ENCODE measurements around the gene LGALSL.

DNA sequence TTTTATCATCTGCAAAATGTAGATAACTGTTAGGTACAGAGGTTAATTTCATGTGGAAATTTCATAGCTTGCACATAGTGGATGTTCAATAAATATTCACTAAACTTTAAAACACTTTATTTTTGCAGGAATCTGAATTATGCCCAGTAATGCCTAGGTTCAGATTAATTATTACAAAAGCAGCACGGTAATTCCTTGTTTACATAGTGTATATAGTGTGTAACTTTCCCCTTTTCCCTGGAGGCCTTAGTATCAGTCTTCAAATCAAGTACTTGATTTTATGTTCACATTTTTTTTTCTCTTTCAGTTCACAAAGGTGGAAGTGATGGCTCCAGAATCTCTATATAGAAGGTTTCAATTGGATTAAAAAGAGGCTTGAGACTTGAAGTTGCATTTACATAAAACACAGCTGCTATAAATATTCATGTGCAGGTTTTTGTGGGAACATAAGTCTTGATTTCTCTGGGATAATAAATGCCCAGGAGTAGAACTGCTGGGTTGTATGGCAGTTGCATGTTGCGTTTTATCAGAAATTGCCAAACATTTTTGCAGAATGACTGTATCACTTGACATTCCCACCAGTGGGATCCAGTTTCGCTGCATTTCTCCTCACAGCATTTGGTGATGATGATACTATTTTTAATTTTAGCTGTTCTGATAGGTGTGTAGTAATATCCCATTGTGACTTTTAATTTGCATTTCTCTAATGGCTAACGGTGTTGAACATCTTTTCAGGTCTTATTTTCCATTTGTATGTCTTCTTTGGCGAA lies 27.6 kb upstream of the LGALSL start:
- no peak for TF ChIP-seq POLR2A (IDR thresholded peaks at IDR 0.05)
- TF ChIP-seq POLR2AphosphoS5 (IDR thresholded peaks at IDR 0.05) = no peak

Data from transverse colon (tissue), 3 donors.